MCF 10A (cell line): ENCODE results near the gene TRAPPC5. TPM values are rescaled to one million over a fixed set of nuclear protein-coding genes. Genes with fewer than 3 reads are reported as not detected.

Source experiments
- BruUV-seq: library from RNA; stranded (reverse); fragments of 400-500 nt; replicated peaks from 2 replicates; lab custom pipeline; 2021; lab: Mats Ljungman, UMichigan
- CTCF ChIA-PET: fragments of 300-600 bp; sonication (Branson Sonifier 250); formaldehyde crosslinking; extraction: SDS; loops from one replicate; lab custom pipeline; 2021; ENCODE audit warnings: antibody characterized with exemption, inconsistent platforms; lab: Yijun Ruan, JAX
- POLR2A ChIA-PET: fragments of 300-600, 350-650 bp; sonication (Branson Sonifier 250); formaldehyde crosslinking; extraction: SDS; loops from one replicate; lab custom pipeline; 2020; ENCODE audit warnings: antibody characterized with exemption, inconsistent platforms; lab: Yijun Ruan, JAX
- DNase-seq: peaks from one replicate; pipeline ENCODE4 v3.0.0-alpha.2; 2018; ENCODE audit not compliant: unreplicated experiment
- H3K27ac Mint-ChIP-seq: one replicate; pipeline ENCODE4 v1.8.0; 2022; ENCODE audit warnings: mild to moderate bottlenecking, low read depth, mixed read lengths; ENCODE audit not compliant: unreplicated experiment
- H3K27me3 Mint-ChIP-seq: one replicate; pipeline ENCODE4 v1.8.0; 2022; ENCODE audit warnings: mixed read lengths; ENCODE audit not compliant: insufficient read depth, unreplicated experiment
- H3K36me3 Mint-ChIP-seq: one replicate; pipeline ENCODE4 v1.8.0; 2022; ENCODE audit warnings: mild to moderate bottlenecking, moderate library complexity, mixed read lengths; ENCODE audit not compliant: insufficient read depth, unreplicated experiment
- H3K4me1 Mint-ChIP-seq: one replicate; pipeline ENCODE4 v1.8.0; 2022; ENCODE audit warnings: mixed read lengths; ENCODE audit not compliant: insufficient read depth, unreplicated experiment
- H3K4me3 Mint-ChIP-seq: one replicate; pipeline ENCODE4 v1.8.0; 2022; ENCODE audit warnings: mild to moderate bottlenecking, moderate library complexity, mixed read lengths; ENCODE audit not compliant: unreplicated experiment
- H3K9me3 Mint-ChIP-seq: one replicate; pipeline ENCODE4 v1.8.0; 2022; ENCODE audit warnings: mixed read lengths; ENCODE audit not compliant: unreplicated experiment
- intact Hi-C: fragments of 100-400 bp; cut with micrococcal nuclease; formaldehyde crosslinking; loops from 2 replicates; pipeline ENCODE4 v1.14.1; 2022
- total RNA-seq: library from RNA; stranded (reverse); gene quantifications from 2 replicates; pipeline ENCODE4 v1.2.3, GENCODE V29; 2022
- TF ChIP-seq, protein P1 (sequence below): fragments of 200-600 bp; IDR thresholded peaks from one replicate; pipeline ENCODE4 v1.8.0; 2022; ENCODE audit warnings: antibody characterized with exemption, mild to moderate bottlenecking; ENCODE audit not compliant: unreplicated experiment

The TRAPPC5 gene
- total RNA-seq, 1 experiment from 2014 or later = 123 TPM

GRCh38 chr19:7691497-7691896 lies 10.9 kb downstream of the TRAPPC5 start:
- Mint-ChIP-seq H3K9me3 (no peaks in the 10 kb centered on the region), H3K36me3 (peaks cover 2% of the 10 kb centered on the region), H3K4me3 (no peak overlapping the region), H3K27me3 (peaks cover 4% of the 10 kb centered on the region), H3K27ac (no peak overlapping the region), H3K4me1 (no peaks in the 10 kb centered on the region)
- TF ChIP-seq, protein P1, sequence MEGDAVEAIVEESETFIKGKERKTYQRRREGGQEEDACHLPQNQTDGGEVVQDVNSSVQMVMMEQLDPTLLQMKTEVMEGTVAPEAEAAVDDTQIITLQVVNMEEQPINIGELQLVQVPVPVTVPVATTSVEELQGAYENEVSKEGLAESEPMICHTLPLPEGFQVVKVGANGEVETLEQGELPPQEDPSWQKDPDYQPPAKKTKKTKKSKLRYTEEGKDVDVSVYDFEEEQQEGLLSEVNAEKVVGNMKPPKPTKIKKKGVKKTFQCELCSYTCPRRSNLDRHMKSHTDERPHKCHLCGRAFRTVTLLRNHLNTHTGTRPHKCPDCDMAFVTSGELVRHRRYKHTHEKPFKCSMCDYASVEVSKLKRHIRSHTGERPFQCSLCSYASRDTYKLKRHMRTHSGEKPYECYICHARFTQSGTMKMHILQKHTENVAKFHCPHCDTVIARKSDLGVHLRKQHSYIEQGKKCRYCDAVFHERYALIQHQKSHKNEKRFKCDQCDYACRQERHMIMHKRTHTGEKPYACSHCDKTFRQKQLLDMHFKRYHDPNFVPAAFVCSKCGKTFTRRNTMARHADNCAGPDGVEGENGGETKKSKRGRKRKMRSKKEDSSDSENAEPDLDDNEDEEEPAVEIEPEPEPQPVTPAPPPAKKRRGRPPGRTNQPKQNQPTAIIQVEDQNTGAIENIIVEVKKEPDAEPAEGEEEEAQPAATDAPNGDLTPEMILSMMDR = no peak
- DNase-seq = no peak
- POLR2A ChIA-PET = no interaction called here
- intact Hi-C loops = no loop called here
- CTCF ChIA-PET = interaction anchor here (0.6 kb wide), 1 partner anchor 134 kb away, joined by 3 read pairs; no protein-coding TSS in a partner anchor
- BruUV-seq = no TSS peak

GRCh38 chr19:7692417-7693088 lies 11.9 kb downstream of the TRAPPC5 start:
- H3K4me3 Mint-ChIP-seq = no peak overlapping the region
- DNase-seq = no peak

GRCh38 chr19:7694499-7694898 lies 13.9 kb downstream of the TRAPPC5 start:
- BruUV-seq = no TSS peak

More at GRCh38 chr19:7692417-7693088, 11.9 kb downstream of the TRAPPC5 start:
- no TSS peak for BruUV-seq
- ChIA-PET POLR2A (no interaction called here), CTCF (no interaction called here)
- intact Hi-C loops = no loop called here
- Mint-ChIP-seq H3K27ac (no peak overlapping the region), H3K27me3 (peaks cover 15% of the 10 kb centered on the region), H3K36me3 (peaks cover 6% of the 10 kb centered on the region), H3K9me3 (no peaks in the 10 kb centered on the region), H3K4me1 (no peaks in the 10 kb centered on the region)
- TF ChIP-seq, protein P1 = no peak

GRCh38 chr19:7697721-7698287 lies 17.2 kb downstream of the TRAPPC5 start:
- Mint-ChIP-seq H3K27me3 (peaks cover 47% of the 10 kb centered on the region), H3K9me3 (no peaks in the 10 kb centered on the region), H3K4me3 (no peak overlapping the region), H3K27ac (no peak overlapping the region), H3K36me3 (peaks cover 6% of the 10 kb centered on the region), H3K4me1 (peaks cover 10% of the 10 kb centered on the region)
- TF ChIP-seq, protein P1 = no peak
- intact Hi-C loops = no loop called here
- DNase-seq = no peak
- ChIA-PET CTCF (interaction anchor here (0.6 to 2.2 kb wide), 2 partner anchors 15 to 17 kb away, joined by 3 to 8 read pairs; partner anchors contain the start of gene TRAPPC5), POLR2A (no interaction called here)
- no TSS peak for BruUV-seq

More at GRCh38 chr19:7694499-7694898, 13.9 kb downstream of the TRAPPC5 start:
- TF ChIP-seq, protein P1 = no peak
- peaks cover 7% of the 10 kb centered on the region for H3K4me1 Mint-ChIP-seq
- POLR2A ChIA-PET = no interaction called here
- CTCF ChIA-PET = interaction anchor here (0.7 kb wide), 1 partner anchor 10 kb away, joined by 5 read pairs; no protein-coding TSS in a partner anchor
- no peak overlapping the region for H3K4me3 Mint-ChIP-seq
- H3K27ac Mint-ChIP-seq = no peak overlapping the region
- intact Hi-C loops = no loop called here
- peaks cover 34% of the 10 kb centered on the region for H3K27me3 Mint-ChIP-seq
- peaks cover 6% of the 10 kb centered on the region for H3K36me3 Mint-ChIP-seq
- no peaks in the 10 kb centered on the region for H3K9me3 Mint-ChIP-seq
- no peak for DNase-seq
